SU-DHL-6 (cell line): ENCODE measurements around the gene EPHA8.

Experiments used
- H2AFZ ChIP-seq: fragments of 200-600 bp; sonication (generic); 2 replicates; pipeline ENCODE4 v1.6.1; 2014; ENCODE audit warnings: low read depth, mild to moderate bottlenecking, moderate library complexity, mixed read lengths, antibody characterized with exemption, low read length; ENCODE audit not compliant: severe bottlenecking
- H3F3A ChIP-seq: fragments of 200-600 bp; shearing (Covaris generic); 2 replicates; pipeline ENCODE4 v1.6.0; 2016; ENCODE audit warnings: antibody characterized with exemption, mild to moderate bottlenecking; ENCODE audit not compliant: insufficient read depth
- H3K27ac ChIP-seq: fragments of 200-600 bp; sonication (generic); 2 replicates; pipeline ENCODE4 v1.5.1; 2016; ENCODE audit warnings: low read depth, mild to moderate bottlenecking, low read length, moderate library complexity, mixed read lengths
- H3K27me3 ChIP-seq: fragments of 200-600 bp; sonication (generic), shearing (Covaris generic); 2 replicates; pipeline ENCODE4 v1.6.0; 2014; ENCODE audit warnings: mild to moderate bottlenecking, low read length
- H3K36me3 ChIP-seq: fragments of 200-600 bp; sonication (generic); 2 replicates; pipeline ENCODE4 v1.6.1; 2014; ENCODE audit warnings: mild to moderate bottlenecking, low read length, mixed read lengths
- H3K4me2 ChIP-seq: fragments of 300-600, 200-600 bp; shearing (Covaris generic), sonication (generic); 2 replicates; pipeline ENCODE4 v1.6.0; 2014; ENCODE audit warnings: low read length, low read depth, mild to moderate bottlenecking; ENCODE audit not compliant: poor library complexity, severe bottlenecking
- H3K4me3 ChIP-seq: fragments of 200-600 bp; sonication (generic); 2 replicates; pipeline ENCODE4 v1.5.1; 2014; ENCODE audit warnings: antibody characterized with exemption, low read length, mild to moderate bottlenecking, mixed read lengths; ENCODE audit not compliant: insufficient read depth, poor library complexity, severe bottlenecking
- H3K79me2 ChIP-seq: fragments of 200-600 bp; sonication (generic); 2 replicates; pipeline ENCODE4 v1.6.1; 2014; ENCODE audit warnings: mild to moderate bottlenecking, low read length, moderate library complexity; ENCODE audit not compliant: insufficient read depth
- H3K9ac ChIP-seq: fragments of 200-600 bp; sonication (generic); 2 replicates; pipeline ENCODE4 v1.7.0; 2014; ENCODE audit warnings: mild to moderate bottlenecking, low read length
- H3K9me2 ChIP-seq: fragments of 200-600 bp; sonication (generic); replicated peaks from 2 replicates; pipeline ENCODE4 v1.6.1; 2014; ENCODE audit warnings: low read length; ENCODE audit not compliant: insufficient read depth
- H3K9me3 ChIP-seq: fragments of 200-600 bp; sonication (generic); 2 replicates; pipeline ENCODE4 v1.6.1; 2014; ENCODE audit warnings: low read length, mixed read lengths; ENCODE audit not compliant: insufficient read depth
- H4K20me1 ChIP-seq: fragments of 200-600 bp; sonication (generic); 2 replicates; pipeline ENCODE4 v1.6.1; 2014; ENCODE audit warnings: low read depth, mild to moderate bottlenecking, antibody characterized with exemption, low read length, moderate library complexity, mixed read lengths
- EZH2phosphoT487 ChIP-seq: fragments of 200-600 bp; sonication (generic), shearing (Covaris generic); conservative IDR thresholded peaks from 2 replicates; pipeline ENCODE4 v1.6.1; 2018; ENCODE audit warnings: mild to moderate bottlenecking, antibody characterized with exemption, low read length, moderate library complexity, mixed read lengths
- TF ChIP-seq, protein P1 (sequence below): fragments of 200-600 bp; sonication (generic); IDR thresholded peaks from one replicate; pipeline ENCODE4 v1.5.1; 2017; ENCODE audit warnings: antibody characterized with exemption, mild to moderate bottlenecking, low read length, moderate library complexity; ENCODE audit not compliant: insufficient read depth, poor library complexity, severe bottlenecking

Gene EPHA8

DNA sequence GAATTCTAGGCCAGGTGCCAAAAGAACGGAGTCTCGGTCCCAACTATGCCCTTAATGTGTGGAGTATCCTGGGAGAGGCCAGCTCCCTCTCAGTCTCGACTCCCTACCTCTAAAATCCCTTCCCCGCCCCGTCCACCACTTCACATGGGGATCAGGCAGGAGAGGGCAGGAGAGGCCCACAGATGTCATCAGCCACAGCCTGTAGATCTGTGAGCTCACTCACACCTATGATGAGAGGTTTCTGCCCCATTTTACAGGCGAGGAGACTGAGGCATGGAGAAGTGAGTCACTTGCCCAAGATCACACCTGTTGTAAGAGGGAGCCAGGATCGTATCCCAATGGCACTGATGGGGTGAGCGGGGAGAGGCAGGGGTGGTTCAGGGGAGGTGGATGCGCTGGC lies 20.4 kb upstream of the EPHA8 start:
- no peak overlapping the region for H3K4me3 ChIP-seq
- no peaks in the 10 kb centered on the region for H3K9me3 ChIP-seq
- H3K27me3 ChIP-seq: no peaks in the 10 kb centered on the region
- H2AFZ ChIP-seq: no peak overlapping the region
- TF ChIP-seq, protein P1, sequence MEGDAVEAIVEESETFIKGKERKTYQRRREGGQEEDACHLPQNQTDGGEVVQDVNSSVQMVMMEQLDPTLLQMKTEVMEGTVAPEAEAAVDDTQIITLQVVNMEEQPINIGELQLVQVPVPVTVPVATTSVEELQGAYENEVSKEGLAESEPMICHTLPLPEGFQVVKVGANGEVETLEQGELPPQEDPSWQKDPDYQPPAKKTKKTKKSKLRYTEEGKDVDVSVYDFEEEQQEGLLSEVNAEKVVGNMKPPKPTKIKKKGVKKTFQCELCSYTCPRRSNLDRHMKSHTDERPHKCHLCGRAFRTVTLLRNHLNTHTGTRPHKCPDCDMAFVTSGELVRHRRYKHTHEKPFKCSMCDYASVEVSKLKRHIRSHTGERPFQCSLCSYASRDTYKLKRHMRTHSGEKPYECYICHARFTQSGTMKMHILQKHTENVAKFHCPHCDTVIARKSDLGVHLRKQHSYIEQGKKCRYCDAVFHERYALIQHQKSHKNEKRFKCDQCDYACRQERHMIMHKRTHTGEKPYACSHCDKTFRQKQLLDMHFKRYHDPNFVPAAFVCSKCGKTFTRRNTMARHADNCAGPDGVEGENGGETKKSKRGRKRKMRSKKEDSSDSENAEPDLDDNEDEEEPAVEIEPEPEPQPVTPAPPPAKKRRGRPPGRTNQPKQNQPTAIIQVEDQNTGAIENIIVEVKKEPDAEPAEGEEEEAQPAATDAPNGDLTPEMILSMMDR: no peak
- TF ChIP-seq EZH2phosphoT487: no peak
- no peaks in the 10 kb centered on the region for H3K79me2 ChIP-seq
- no peaks in the 10 kb centered on the region for H4K20me1 ChIP-seq
- no peak overlapping the region for H3K27ac ChIP-seq
- no peaks in the 10 kb centered on the region for H3K9me2 ChIP-seq
- H3K4me2 ChIP-seq: no peak overlapping the region
- H3K9ac ChIP-seq: no peak overlapping the region
- H3K36me3 ChIP-seq: no peaks in the 10 kb centered on the region
- no peaks in the 10 kb centered on the region for H3F3A ChIP-seq

DNA sequence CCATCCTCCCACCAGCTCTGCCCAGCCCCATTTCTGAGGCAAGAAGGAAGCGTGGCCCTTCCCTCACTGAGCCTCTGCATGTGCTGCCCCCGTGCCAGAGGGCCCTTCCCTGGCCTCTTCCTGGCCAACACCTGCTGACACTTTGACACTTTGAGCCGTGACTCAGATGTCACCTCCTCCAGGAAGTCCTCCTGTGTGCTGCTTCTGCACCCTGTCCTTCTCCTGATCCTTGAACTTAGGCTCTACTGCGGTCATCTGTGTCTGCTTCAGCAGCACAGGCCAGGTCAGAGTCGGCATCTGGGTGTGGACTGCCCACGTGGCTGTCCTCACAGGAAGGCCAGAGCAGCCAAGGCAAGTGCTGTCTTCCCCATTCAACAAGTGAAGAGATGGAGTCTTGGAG lies 19.6 kb upstream of the EPHA8 start:
- no peaks in the 10 kb centered on the region for H3K79me2 ChIP-seq
- H3K9me3 ChIP-seq: no peaks in the 10 kb centered on the region
- H3F3A ChIP-seq: no peaks in the 10 kb centered on the region
- TF ChIP-seq, protein P1: no peak
- no peak for TF ChIP-seq EZH2phosphoT487
- no peak overlapping the region for H3K4me2 ChIP-seq
- no peaks in the 10 kb centered on the region for H3K27me3 ChIP-seq
- H3K27ac ChIP-seq: no peak overlapping the region
- H2AFZ ChIP-seq: no peak overlapping the region
- H4K20me1 ChIP-seq: no peaks in the 10 kb centered on the region
- H3K4me3 ChIP-seq: no peak overlapping the region
- no peak overlapping the region for H3K9ac ChIP-seq
- no peaks in the 10 kb centered on the region for H3K9me2 ChIP-seq
- H3K36me3 ChIP-seq: no peaks in the 10 kb centered on the region

DNA sequence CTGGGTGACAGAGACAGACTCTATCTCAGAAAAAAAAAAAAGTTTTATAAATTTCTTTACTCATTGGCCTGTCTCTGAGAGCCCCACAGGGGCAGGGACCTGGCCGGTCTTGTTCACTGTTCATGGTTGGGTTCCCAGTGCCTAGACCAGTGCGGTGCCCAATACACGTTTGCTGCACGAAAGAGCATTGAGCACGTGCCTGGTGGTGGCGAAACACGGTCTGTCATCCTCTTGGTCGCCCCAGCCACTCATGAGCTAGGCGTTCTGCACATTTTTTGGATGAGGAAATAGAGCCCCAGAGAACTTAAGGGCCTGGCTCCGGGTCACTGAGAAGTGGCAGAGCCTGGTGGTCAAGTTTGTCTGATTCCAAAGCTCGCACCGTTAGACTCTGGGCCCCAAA lies 18.7 kb upstream of the EPHA8 start:
- Histone ChIP-seq H3K36me3 (no peaks in the 10 kb centered on the region), H3K27me3 (no peaks in the 10 kb centered on the region), H3K9me3 (no peaks in the 10 kb centered on the region), H3F3A (no peaks in the 10 kb centered on the region), H3K9me2 (no peaks in the 10 kb centered on the region), H4K20me1 (no peaks in the 10 kb centered on the region), H3K27ac (no peak overlapping the region), H3K79me2 (no peaks in the 10 kb centered on the region), H3K4me2 (no peak overlapping the region), H2AFZ (no peak overlapping the region), H3K9ac (no peak overlapping the region), H3K4me3 (no peak overlapping the region)
- TF ChIP-seq, protein P1: no peak
- TF ChIP-seq EZH2phosphoT487: no peak
